Fibroblast of villous mesenchyme (primary cell): ENCODE data around the gene ATXN10. TPM values are rescaled to one million over a fixed set of nuclear protein-coding genes. Genes with fewer than 3 reads are reported as not detected.
A peak's percentile ranks its signal among the peaks of the same experiment; 100 is the strongest.
"Not testable (repeated sequence)": the region's sequence is repeated elsewhere in the genome, so short reads cannot be mapped to it uniquely, and the experiment has no call there.

Source experiments
- DNase-seq: peaks from one replicate; pipeline ENCODE4 v3.0.0-alpha.2; 2010; ENCODE audit warnings: low read depth
- H3K4me3 ChIP-seq: 2 replicates; pipeline ENCODE4 v1.5.1; 2011; ENCODE audit warnings: low read depth, mild to moderate bottlenecking, low read length
- CTCF ChIP-seq: IDR thresholded peaks from 2 replicates; pipeline ENCODE4 v1.5.1; 2012; ENCODE audit warnings: low read depth, mild to moderate bottlenecking, low read length; ENCODE audit not compliant: insufficient read depth
- total RNA-seq: library from RNA; depleted of rRNA; stranded (reverse); fragments of >200 nt; gene quantifications from 2 replicates; pipeline ENCODE4 v1.2.3, GENCODE V29; 2012

Gene ATXN10
- total RNA-seq, 1 donor, result 190 TPM

DNA sequence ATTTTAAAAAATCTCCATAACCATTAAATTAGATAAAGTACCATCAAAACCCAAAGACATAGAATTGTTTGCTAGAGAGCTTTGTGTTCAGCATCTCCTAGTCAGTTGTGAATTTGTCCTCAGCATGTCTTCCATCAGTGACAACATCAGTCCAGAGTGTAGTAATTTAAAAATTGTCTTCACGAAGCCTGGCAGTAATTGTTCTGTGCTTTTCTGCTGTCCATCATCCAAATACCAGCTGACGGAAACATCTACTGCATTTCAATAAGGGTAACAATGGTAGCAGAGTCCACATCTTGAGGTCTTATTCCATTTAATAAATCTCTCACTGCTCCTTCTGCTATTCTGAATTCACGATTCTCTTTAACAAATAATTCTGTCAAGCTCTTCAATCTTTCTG, 121.5 kb downstream of the ATXN10 start:
- no peak for TF ChIP-seq CTCF
- no peak overlapping the region for H3K4me3 ChIP-seq
- DNase-seq, result no peak

- DNase-seq, result no peak
- TF ChIP-seq CTCF, result no peak
- H3K4me3 ChIP-seq, result no peak overlapping the region
These were observed 122.3 kb downstream of the ATXN10 start for GRCh38 chr22:45793892-45794291.

GRCh38 chr22:45796009-45796408, 124.4 kb downstream of the ATXN10 start:
- DNase-seq, result peak; percentile 15
- H3K4me3 ChIP-seq, result not testable (repeated sequence)

GRCh38 chr22:45799291-45799690, 127.7 kb downstream of the ATXN10 start:
- no peak for DNase-seq
- no peak for TF ChIP-seq CTCF
- H3K4me3 ChIP-seq, result no peak overlapping the region

DNA sequence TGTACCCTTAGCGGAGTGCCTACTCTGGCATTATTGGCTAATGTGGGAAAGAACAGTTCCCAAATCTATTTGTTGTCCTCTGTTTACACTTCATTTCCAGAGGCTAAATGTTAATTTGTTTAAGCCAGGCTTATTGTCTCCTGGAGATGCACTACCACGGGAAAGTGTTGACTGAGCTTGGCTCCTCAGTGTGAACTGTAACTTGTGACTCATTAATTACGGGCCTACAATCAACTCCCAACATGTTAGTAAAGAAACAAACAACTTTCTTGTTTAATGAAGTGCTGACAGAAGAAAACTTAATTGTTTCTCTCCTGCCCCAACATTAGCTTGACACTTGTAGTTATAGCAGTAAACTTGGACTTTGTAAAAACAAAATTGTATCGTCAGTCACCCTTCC, 130.4 kb downstream of the ATXN10 start:
- no peak for TF ChIP-seq CTCF
- no peak for DNase-seq

GRCh38 chr22:45804319-45804985, 132.8 kb downstream of the ATXN10 start:
- no peak overlapping the region for H3K4me3 ChIP-seq
- no peak for TF ChIP-seq CTCF
- DNase-seq, result no peak

More for the DNA sequence above, 130.4 kb downstream of the ATXN10 start:
- H3K4me3 ChIP-seq, result no peak overlapping the region

DNA sequence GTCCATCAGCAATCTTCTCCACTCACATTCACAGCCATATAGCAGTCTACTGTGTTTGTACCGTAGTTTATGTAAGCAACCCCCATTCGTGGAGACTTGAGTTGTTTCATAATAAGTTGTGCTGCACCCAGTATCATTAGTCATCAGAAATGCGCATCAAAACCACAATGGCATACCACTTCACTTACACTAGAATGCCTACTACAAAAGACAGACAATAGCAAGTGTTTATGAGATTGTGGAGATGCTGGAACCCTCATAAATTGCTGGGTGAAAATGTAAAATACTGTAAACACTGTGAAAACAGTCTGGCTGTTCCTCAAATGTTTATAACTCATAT, 133.3 kb downstream of the ATXN10 start:
- peak; percentile 98 for DNase-seq
- TF ChIP-seq CTCF, result no peak
- no peak overlapping the region for H3K4me3 ChIP-seq
